SIG-M5 treated with dmso at 0.1 percent for 504 hours (cell line): ENCODE data around the gene ZNF195.
"Not testable (repeated sequence)": the region's sequence is repeated elsewhere in the genome, so short reads cannot be mapped to it uniquely, and the experiment has no call there.

Experiments
- DNase-seq: peaks from one replicate; lab custom pipeline; 2025; ENCODE audit not compliant: unreplicated experiment; lab: John Stamatoyannopoulos, UW

Gene ZNF195

DNA sequence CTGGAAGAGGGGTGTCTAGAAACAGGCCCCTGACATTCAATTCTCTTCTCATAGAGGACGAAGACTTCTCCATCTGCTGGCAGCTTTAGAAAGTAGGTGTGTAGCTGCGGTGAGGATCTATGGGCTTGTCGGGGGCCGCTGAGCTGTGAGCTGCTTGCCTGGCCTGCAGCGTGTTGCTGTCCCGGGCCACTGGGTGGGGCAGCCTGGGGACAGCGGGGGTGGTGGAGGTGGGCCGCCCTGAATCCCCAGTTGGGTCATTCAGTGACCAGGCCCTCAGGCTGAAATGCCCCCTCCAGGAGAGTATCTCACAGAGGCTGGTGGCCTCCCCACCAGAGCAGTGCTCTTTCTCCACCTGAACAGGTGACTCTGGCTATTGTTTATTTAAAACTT, 23.9 kb upstream of the ZNF195 start:
- DNase-seq, result not testable (repeated sequence)

DNA sequence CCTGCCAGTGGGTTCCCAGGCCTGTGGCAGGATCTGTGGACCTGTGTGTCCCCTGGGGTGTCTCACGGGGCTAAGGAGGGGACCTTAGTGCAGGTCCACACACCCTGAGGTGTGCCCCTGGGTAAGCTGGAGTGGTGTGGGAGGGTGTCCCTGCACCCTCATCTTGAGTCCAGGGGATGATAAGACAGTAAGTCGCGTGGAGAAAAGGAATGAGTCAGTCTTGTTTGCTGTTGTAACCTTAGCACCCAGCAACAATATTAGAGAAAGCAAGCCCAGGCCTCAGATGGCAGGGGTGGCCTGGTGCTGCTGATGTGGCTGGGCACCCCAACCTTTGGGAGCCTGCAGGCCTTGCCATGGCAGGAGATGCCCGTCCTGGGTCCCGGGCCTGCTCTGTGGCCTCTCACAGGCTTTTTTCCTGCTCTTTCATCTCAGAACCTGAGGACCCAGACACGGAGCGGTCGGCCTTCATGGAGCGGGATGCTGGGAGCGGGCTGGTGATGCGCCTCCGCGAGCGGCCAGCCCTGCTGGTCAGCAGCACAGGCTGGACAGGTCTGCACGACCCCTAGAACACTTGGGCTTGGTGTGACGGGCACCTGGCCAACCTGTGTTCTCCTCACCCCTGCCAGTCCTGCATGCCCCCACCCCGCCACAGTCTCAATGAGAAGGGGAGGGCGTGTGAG, 23.4 kb upstream of the ZNF195 start:
- DNase-seq, result not testable (repeated sequence)

DNA sequence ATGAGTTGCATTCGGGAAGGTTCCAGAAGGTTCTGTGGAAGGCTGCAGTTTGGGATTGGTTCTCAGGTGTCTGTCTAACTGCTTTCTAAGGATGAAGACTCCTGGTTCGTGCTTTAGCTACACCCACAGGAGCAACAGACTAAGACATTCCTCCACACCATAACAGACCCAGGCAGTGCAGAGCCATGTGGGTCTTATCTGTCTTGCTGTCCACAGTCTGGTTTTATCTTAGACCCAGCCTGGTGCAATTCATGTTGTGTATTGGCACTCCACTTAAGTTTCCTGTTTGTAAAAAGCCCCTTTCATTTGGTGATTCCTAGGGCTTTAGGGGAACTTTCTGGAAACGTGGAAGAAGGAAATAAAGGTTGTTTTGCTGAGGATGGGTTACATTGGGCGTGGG, 22.1 kb upstream of the ZNF195 start:
- not testable (repeated sequence) for DNase-seq

DNA sequence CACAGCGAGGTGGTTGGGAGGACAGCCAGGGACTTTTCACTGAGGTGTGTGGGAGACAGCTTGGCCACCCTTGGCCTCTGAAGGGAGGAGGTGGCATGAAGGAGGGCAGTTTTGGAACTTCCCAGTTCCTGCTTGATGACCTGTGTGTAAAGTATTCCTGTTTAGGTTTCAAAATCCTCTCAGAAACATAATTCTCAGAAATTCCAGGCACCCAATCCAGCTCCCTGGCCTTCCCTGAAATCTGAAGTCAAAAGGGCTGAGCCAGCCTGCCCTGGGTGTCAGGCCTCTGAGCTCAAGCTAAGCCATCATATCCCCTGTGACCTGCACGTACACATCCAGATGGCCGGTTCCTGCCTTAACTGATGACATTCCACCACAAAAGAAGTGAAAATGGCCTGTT, 19.6 kb upstream of the ZNF195 start:
- not testable (repeated sequence) for DNase-seq

DNA sequence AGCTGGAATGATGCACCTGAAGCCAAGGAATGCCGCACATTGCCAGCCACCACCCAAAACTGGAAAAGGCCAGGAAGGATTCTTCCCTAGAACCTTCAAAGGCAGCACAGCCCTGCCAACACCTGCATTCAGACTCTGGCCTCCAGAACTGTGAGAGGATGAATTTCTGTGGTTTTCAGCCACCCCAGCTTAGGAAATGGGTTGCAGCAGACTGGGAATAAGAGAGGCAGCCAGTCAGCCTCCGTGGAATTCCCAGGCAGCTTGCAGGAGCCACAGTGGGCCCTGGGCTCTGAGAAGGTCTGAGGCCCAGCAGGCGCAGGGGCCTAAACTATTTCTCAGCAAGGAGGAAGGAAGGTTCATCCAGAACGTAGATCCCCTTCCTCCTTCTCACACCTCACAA, 19.2 kb upstream of the ZNF195 start:
- DNase-seq, result not testable (repeated sequence)

DNA sequence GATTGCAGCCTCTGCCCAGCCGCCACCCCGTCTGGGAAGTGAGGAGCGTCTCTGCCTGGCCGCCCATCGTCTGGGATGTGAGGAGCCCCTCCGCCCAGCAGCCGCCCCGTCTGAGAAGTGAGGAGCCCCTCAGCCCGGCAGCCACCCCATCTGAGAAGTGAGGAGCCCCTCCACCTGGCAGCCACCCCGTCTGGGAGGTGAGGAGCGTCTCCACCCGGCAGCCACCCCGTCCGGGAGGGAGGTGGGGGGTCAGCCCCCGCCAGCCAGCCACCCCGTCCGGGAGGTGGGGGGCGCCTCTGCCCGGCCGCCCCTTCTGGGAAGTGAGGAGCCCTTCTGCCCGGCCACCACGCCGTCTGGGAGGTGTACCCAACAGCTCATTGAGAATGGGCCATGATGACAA, 18.3 kb upstream of the ZNF195 start:
- not testable (repeated sequence) for DNase-seq

DNA sequence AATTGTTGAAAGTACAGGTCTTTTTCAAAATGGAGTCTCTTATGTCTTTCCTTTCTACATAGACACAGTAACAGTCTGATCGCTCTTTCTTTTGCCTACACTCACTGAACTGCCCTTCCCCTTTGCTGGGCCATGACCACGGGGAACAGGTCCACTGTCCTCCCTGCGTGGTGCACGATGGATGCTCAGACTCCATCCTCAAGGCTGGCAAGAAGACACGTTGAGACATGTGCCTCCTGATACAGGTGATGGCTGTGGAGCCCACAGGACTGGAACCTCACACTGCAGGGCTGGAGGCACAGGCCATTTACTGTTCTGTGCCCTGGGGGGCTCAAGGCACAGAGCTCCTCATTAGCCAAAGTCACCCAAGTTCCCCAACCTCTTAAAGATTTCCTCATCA, 16.5 kb upstream of the ZNF195 start:
- DNase-seq, result not testable (repeated sequence)

DNA sequence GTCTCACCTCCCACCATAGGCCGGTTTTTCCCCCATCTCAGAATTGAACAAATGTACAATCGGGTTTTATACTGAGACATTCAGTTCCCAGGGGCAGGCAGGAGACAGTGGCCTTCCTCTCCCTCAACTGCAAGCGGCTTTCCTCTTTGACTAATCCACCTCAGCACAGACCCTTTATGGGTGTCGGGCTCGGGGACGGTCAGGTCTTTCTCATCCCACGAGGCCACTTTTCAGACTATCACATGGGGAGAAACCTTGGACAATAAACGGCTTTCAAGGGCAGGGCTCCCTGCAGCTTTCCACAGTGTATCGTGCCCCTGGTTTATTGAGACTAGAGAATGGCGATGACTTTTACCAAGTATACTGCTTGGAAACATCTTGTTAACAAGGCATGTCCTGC, 16.0 kb upstream of the ZNF195 start:
- not testable (repeated sequence) for DNase-seq

DNA sequence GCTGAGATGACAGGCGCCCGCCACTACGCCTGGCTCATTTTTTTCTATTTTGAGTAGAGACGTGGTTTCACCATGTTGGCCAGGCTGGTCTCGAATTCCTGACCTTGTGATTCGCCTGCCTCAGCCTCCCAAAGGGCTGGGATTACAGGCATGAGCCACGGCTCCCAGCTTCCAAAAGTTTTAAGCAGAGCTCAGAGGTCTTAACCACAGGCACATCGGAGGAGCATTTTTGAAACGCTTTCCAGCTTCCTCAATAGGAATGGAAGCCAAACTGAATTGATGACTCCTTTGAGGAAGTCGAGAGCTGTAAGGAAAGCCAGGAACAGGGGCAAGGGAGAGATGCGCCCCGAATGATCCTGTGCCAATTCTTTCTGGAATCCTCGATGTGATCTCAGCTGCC, 14.5 kb upstream of the ZNF195 start:
- not testable (repeated sequence) for DNase-seq

DNA sequence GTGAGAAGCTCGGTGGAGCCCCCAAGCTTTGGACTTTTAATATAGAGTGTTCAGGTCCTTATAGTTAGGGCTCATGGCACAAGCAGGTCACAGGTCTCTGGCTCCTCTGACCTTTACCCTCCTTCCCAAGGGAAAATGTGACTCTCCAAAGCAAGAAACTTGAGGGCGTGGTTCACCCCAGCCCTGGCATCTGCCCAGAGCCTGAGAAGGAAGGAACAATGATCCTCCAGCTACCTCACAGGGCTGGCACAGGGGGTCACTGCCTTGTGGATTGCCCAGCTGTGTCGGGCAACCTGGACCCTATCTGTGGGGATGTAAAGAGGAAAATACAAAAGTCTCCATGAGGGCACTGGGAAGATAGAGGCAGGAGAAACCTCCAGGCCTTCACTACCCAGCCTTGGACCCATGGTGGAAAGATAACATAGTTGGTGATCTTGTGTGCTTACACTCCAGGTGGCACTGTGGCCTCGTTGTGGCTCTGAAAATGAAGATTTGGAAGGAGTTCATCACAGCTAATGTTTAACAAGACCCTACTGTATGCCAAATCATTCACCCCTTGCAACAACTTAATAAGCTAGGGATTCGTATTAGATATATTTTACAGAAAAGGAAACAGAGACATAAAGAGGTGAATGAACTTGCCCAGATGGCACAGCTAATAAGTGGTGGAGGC, 3.8 kb upstream of the ZNF195 start:
- no peak for DNase-seq

DNA sequence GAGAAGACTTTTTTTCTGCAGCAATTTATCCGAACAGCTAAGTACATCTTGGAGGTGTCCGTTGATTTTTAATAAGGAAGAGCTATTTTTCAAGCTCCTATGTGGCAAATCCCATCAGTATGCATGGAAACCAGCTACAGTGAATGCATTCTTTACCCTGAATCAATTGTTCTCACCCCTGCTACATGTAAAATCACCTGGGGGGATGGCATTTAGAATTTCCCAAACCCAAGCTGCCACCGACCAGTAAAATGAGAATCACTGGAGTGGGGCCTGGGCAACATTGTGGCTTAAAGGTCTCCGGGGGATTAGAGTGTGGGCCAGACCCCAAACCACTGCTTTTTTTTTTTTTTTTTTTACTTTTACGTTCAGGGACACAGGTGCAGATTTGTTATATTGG, 2.8 kb upstream of the ZNF195 start:
- DNase-seq, result no peak

DNA sequence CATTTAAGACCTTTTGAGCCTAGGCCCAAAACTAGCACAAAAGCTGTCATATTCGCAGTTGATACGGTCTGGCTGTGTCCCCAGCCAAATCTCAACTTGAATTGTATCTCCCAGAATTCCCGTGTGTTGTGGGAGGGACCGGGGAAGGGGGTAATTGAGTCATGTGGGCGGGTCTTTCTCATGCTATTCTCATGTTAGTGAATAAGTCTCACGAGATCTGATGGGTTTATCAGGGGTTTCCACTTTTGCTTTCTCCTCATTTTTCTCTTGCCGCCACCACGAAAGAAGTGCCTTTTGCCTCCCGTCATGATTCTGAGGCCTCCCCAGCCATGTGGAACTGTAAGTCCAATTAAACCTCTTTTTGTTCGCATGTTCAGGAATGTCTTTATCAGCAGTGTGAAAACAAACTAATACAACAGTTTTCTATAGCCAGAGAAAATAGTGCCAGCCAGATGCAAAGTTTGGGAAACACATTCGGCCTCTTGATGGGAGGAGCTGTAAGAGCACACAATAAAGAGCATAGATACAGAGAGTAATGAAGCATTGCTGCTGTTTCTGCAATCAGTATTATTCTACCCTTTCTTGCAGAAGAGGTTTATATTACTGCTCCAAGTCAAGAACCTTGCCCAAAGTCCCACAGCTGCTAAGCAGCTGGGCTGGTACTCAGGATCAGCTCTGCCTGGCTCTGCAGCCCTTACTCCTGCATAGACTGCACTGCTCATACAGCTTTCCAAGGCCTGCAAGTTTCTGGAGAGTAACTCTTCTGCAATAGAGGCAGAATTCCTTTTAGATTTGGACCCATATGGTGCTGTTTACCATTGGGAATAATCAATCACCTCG, 2.0 kb upstream of the ZNF195 start:
- DNase-seq, result no peak

DNA sequence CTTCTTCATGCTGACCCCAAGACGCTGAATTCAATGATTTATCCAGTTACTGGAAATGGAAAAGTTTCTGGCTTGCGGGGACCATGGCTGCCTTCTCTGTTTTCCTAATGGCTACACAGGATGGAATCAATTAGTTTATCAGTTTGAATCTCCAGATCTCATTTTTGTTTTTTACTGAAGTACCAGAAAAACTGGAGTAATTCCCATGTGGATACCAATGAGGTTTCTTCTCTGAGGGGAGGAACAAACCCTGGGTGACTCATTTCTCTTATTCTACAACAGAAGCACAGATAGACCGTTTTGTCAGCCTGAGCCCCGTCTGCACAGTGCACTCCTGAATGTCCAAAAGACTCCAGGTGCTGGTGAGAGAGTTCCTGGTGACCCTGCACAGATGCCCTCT, 3.4 kb downstream of the ZNF195 start:
- DNase-seq, result no peak

DNA sequence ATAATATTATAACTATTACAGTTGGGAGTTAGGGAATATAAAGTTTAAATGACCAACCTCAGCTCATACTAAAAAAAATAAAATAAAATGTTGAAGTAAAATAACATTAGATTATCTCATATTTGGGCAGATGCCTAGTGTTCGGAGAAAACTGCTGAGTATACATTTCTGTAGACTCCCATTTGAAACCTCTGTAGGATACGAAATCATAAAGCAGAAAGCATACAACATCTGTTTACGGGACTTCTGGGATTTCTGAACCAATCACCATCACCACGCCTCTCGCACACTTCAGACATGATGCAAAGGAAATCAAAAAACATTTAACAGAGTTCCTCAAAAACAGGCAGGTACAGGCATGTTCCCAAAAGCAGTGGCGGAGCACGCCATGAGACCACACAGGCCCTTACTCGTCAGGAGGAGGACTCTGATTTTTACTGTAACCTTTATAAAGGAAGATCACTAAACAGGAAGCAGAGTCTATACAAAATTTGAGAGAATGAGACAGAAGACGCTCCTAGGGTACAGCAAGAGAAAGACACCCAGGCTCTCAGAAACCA, 8.6 kb downstream of the ZNF195 start:
- DNase-seq, result no peak

DNA sequence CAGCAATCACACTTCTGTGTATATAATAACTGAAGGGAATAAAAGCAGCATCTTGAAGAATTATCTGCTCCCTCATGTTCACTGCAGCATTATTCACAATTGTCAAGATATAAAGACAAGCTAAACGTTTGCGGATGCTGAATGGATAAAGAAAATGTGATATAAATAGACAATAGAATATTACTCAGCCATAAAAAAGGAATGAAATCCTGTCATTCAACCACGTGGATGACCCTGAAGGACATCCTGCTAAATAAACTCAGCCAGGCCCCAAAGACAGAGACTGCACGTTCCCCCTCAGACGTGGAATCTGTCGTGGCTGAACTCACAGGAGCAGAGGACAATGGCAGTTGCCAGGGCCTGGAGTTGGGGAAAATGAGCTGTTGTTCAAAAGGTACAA, 9.6 kb downstream of the ZNF195 start:
- no peak for DNase-seq

DNA sequence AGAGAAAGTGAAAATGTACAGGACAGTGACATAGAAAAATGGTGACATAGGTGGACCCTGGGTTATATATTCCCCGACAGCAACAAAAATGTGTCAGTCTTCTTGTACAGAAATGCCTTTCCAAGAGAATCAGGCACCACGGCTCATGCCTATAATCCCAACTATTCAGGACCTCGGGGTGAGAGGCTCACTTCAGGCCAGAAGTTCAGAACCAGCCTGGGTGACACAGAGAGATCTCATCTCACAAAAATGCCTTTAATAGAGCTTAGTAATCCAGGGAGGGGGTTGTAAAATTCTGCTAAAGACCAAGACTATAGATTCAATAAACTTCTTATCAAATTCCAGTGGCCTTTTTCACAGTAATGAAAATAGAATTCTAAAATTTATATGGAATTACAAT, 10.7 kb downstream of the ZNF195 start:
- no peak for DNase-seq

DNA sequence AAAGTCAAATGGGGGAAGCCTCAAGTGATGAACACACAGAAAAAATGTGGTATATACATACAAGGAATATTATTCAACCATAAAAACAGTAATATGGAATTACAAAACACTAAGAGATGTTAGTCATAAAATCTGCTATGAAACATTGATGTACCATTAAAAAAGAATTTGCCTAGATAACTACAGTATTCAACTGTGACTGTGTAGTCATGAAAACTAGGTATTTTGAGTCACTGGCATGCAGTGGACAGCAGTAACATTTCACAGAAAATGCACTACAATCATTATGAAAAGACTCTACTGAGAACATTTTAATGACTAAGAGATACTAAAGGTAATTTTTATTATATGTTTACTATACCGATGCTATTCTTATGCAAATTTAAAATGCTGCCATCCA, 11.7 kb downstream of the ZNF195 start:
- DNase-seq, result no peak

DNA sequence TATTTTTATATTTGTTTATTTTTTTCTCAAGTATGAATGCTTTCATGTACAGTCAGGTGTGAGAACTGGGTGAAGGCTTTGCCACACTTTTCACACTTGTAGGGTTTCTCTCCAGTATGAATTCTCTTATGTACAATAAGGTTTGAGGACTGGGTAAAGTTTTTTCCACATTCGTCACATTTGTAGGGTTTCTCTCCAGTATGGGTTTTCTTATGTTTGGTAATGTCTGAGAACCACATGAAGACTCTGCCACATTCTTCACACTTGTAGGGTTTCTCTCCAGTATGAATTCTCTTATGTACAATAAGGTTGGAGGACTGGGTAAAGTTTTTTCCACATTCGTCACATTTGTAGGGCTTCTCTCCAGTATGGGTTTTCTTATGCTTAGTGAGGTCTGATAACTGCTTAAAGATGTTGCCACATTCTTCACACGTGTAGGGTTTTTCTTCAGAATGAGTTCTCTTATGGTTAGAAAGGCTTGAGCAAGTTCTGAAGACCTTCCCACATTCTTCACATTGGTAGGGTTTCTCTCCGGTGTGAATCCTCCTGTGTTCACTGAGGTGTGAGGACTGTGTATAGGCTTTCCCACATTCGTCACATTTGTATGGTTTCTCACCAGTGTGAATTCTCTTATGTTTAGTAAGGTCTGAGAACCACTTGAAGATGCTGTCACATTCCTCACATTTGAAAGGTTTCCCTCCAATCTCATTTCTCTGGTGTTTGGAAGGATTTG, 19.7 kb downstream of the ZNF195 start:
- no peak for DNase-seq

DNA sequence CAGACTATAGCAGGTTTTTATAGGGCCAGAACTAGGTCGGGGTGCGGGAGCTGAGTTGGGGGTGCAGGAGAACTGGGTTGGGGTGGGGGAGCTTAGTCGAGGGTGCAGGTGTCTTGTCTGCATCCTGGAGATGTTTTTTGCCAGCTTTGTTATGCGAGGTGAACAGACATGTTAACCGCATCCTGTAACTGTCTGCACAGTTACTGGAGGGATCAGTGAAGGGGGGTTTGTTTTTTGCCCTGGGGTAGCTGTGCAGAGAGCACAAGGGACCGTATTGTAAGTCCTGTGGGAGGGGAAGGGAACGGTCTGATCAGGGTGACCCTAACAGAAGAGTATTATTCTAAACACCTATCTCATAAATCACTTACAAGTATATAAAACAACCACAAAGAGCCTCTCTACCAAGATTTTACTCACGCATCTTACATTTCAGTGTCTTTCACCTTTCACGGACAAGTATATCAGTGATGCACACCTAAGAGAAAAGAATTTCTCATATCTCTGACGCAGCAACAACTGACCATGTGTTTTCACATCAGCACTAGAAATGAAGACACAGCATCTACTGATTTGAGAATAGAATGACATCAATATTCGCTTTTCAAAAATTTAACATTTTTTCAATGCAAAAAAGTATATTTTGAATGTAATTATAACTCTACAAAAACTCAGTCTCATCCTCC, 20.8 kb downstream of the ZNF195 start:
- DNase-seq, result no peak

DNA sequence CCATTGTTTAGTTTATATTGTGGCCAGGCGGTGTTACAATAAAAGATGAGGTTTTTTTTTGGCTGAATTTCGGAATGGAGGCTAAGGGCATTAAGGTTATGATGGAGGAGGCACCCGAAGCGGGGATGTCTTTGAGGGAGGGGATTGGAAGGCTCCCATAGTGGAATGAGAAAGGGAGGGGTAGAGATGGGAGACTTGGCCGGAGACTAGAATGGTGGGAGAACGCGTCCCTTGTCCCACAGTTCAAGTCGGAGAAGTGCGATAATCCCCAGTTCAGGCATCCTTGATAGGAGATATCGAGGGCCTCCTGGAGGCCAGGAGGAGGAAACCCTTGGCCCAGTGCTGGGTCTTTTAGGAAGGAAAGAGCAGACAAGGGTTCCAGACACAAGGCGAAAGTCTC, 21.6 kb downstream of the ZNF195 start:
- DNase-seq, result no peak
